Measurements from ENCODE around the gene FAM43B.
"Not testable (repeated sequence)": the region's sequence is repeated elsewhere in the genome, so short reads cannot be mapped to it uniquely, and the experiment has no call there.

Gene FAM43B

GRCh38 chr1:20551945-20552727, at the start of gene FAM43B:
FAM43B (plus strand) TSS chr1:20552573; CDS start chr1:20552974, 401 bp downstream.
- DNase-seq = no peak

GRCh38 chr1:20505488-20505887, 46.9 kb upstream of the FAM43B start:
- DNase-seq = no peak

GRCh38 chr1:20507248-20507563, 45.2 kb upstream of the FAM43B start:
- no peak for DNase-seq

- DNase-seq = peak; percentile 86 to 96 (median 91)
Observed at GRCh38 chr1:20507564-20508410, 44.6 kb upstream of the FAM43B start, which contains the start of gene MUL1. MUL1 (minus strand) TSS chr1:20508151; CDS start chr1:20508024, 127 bp downstream.

GRCh38 chr1:20508411-20508771, 44.0 kb upstream of the FAM43B start:
- no peak for DNase-seq

GRCh38 chr1:20511518-20512428, 40.6 kb upstream of the FAM43B start:
- DNase-seq = no peak

GRCh38 chr1:20519609-20520262, 32.6 kb upstream of the FAM43B start:
- DNase-seq = not testable (repeated sequence)

- peak in 3 of 4 experiments; percentile 12 to 35 (median 34) for DNase-seq
Observed at GRCh38 chr1:20521960-20522861, 30.2 kb upstream of the FAM43B start.

- no peak for DNase-seq
Observed at GRCh38 chr1:20526267-20526666, 26.1 kb upstream of the FAM43B start.

- DNase-seq = no peak
Observed at GRCh38 chr1:20528221-20528620, 24.2 kb upstream of the FAM43B start.

- no peak for DNase-seq
Observed at GRCh38 chr1:20530306-20530705, 22.1 kb upstream of the FAM43B start.

GRCh38 chr1:20530901-20531300, 21.5 kb upstream of the FAM43B start:
- no peak for DNase-seq

GRCh38 chr1:20533635-20534034, 18.7 kb upstream of the FAM43B start:
- DNase-seq = no peak

- DNase-seq = no peak
Observed at GRCh38 chr1:20534659-20535417, 17.5 kb upstream of the FAM43B start.

GRCh38 chr1:20538227-20538626, 14.1 kb upstream of the FAM43B start:
- DNase-seq = no peak

- DNase-seq = no peak
Observed at GRCh38 chr1:20538760-20539551, 13.4 kb upstream of the FAM43B start.

GRCh38 chr1:20540281-20540680, 12.1 kb upstream of the FAM43B start:
- no peak for DNase-seq

GRCh38 chr1:20546637-20547036, 5.7 kb upstream of the FAM43B start:
- no peak for DNase-seq

GRCh38 chr1:20551161-20551560, 1.2 kb upstream of the FAM43B start:
- DNase-seq = no peak

Measured in activated CD4-positive, CD25-positive, alpha-beta regulatory T cell (primary cell).